ENCODE measurements around the gene ODAD2.
"Not testable (repeated sequence)": the region's sequence is repeated elsewhere in the genome, so short reads cannot be mapped to it uniquely, and the experiment has no call there.

ODAD2 gene

GRCh38 chr10:27969931-27970330 is 28.9 kb downstream of the ODAD2 start:
- not testable (repeated sequence) for DNase-seq

- DNase-seq: no peak
Measured at GRCh38 chr10:27959093-27959715, 39.7 kb downstream of the ODAD2 start.

GRCh38 chr10:27958383-27958782 is 40.5 kb downstream of the ODAD2 start:
- not testable (repeated sequence) for DNase-seq

GRCh38 chr10:27950242-27950564 is 48.7 kb downstream of the ODAD2 start:
- DNase-seq: no peak

- no peak for DNase-seq
Measured at GRCh38 chr10:27949528-27950241, 49.2 kb downstream of the ODAD2 start.

GRCh38 chr10:27948186-27948585 is 50.7 kb downstream of the ODAD2 start:
- no peak for DNase-seq

GRCh38 chr10:27947540-27947939 is 51.3 kb downstream of the ODAD2 start:
- DNase-seq: no peak

- no peak for DNase-seq
Measured at GRCh38 chr10:27944005-27944404, 54.9 kb downstream of the ODAD2 start.

- no peak for DNase-seq
Measured at GRCh38 chr10:27914888-27915287, 84.0 kb downstream of the ODAD2 start.

GRCh38 chr10:27912231-27912630 is 86.6 kb downstream of the ODAD2 start:
- no peak for DNase-seq

- DNase-seq: no peak
Measured at GRCh38 chr10:27911539-27911938, 87.3 kb downstream of the ODAD2 start.

GRCh38 chr10:27911011-27911410 is 87.9 kb downstream of the ODAD2 start:
- DNase-seq: no peak

- DNase-seq: no peak
Measured at GRCh38 chr10:27908231-27908630, 90.6 kb downstream of the ODAD2 start.

GRCh38 chr10:27899485-27899884 is 99.4 kb downstream of the ODAD2 start:
- peak; percentile 63 for DNase-seq

- DNase-seq: no peak
Measured at GRCh38 chr10:27899058-27899457, 99.8 kb downstream of the ODAD2 start.

- DNase-seq: no peak
Measured at GRCh38 chr10:27893358-27893954, 105.4 kb downstream of the ODAD2 start.

GRCh38 chr10:27890971-27891370 is 107.9 kb downstream of the ODAD2 start:
- peak; percentile 71 for DNase-seq

- DNase-seq: no peak
Measured at GRCh38 chr10:27889518-27889917, 109.4 kb downstream of the ODAD2 start.

- no peak for DNase-seq
Measured at GRCh38 chr10:27884185-27884641, 114.7 kb downstream of the ODAD2 start.

GRCh38 chr10:27878281-27878680 is 120.6 kb downstream of the ODAD2 start:
- DNase-seq: no peak

- DNase-seq: no peak
Measured at GRCh38 chr10:27865221-27865635, 133.7 kb downstream of the ODAD2 start.

GRCh38 chr10:27861781-27862180 is 137.1 kb downstream of the ODAD2 start:
- DNase-seq: no peak

GRCh38 chr10:27857616-27858015 is 141.3 kb downstream of the ODAD2 start:
- no peak for DNase-seq

GRCh38 chr10:27844223-27844622 is 154.7 kb downstream of the ODAD2 start:
- DNase-seq: no peak
